GM12874 (cell line): Measurements from ENCODE around the gene ACSS3.

Experiments used
- TF ChIP-seq, protein P1 (sequence below): IDR thresholded peaks from 2 replicates; pipeline ENCODE4 v1.5.1; 2011; ENCODE audit warnings: low read depth, mild to moderate bottlenecking, control low read depth, low read length, moderate library complexity; ENCODE audit not compliant: insufficient read depth

Gene ACSS3

DNA sequence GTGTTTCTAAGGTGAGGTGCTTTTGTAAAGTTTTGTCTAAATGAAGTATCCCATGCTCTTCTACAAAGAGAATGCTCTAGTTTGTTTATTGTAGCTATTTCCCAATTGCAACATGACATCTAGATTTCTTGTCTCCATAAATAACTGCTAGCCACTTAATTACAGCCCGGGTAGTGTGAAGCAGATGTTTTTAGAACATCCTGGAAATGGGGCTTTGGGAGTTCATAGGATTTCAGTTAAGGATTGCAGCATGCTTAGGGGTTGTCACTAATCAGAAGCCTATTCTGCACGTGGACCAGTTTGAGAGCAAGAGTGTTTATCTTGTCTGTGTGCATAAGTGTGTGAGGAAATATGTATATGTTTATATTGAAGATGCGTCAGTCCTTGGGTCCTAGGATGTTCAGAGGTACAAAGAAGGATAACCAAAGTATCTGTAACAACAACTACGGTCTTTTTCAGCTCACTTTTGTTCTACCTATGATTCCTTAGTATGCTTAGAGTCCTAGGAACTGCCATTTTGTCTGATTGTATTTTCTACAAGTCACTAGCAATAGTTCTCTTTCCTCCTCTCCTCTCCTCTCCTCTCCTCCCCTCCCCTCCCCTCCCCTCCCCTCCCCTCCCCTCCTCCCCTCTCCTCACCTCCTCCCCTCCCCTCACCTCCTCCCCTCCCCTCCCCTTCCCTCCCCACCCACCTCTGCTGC lies 135.3 kb downstream of the ACSS3 start:
- TF ChIP-seq, protein P1, sequence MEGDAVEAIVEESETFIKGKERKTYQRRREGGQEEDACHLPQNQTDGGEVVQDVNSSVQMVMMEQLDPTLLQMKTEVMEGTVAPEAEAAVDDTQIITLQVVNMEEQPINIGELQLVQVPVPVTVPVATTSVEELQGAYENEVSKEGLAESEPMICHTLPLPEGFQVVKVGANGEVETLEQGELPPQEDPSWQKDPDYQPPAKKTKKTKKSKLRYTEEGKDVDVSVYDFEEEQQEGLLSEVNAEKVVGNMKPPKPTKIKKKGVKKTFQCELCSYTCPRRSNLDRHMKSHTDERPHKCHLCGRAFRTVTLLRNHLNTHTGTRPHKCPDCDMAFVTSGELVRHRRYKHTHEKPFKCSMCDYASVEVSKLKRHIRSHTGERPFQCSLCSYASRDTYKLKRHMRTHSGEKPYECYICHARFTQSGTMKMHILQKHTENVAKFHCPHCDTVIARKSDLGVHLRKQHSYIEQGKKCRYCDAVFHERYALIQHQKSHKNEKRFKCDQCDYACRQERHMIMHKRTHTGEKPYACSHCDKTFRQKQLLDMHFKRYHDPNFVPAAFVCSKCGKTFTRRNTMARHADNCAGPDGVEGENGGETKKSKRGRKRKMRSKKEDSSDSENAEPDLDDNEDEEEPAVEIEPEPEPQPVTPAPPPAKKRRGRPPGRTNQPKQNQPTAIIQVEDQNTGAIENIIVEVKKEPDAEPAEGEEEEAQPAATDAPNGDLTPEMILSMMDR, result no peak

DNA sequence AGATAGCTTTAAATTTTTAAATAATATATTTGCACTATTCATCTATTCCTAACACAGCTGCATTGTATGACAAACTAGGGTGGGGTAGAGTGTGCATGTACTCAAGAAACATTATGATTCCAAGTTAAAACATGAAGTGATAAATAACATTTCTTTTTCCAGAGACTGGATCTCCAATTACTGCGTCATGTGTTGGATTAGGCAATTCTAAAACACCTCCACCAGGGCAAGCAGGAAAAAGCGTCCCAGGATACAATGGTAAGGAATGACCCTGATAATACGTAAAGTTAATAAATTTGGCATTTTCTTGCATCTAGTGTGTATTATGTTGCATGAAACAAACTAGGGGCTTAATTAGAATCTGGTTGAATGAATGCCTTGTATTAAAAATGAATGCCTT lies 138.9 kb downstream of the ACSS3 start:
- TF ChIP-seq, protein P1, result no peak

DNA sequence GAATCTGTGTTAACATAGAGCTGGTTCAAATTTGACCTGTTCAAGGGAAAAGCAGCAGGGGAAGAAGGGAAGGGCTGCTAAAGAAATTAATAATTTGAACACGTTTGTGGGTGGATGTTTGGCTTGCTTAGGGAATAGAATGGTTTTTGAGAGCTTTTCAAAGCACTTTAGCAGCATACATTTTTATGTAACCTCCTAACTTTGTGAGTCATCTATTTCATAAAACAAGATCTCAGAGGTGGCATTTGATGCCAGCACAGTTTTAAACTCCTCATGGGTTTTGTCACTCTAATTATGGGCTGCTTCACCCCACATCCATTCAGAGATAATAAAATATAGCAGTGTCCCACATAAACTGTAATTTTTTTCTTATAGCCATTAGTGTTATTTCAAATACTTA lies 143.8 kb downstream of the ACSS3 start:
- TF ChIP-seq, protein P1, result no peak

DNA sequence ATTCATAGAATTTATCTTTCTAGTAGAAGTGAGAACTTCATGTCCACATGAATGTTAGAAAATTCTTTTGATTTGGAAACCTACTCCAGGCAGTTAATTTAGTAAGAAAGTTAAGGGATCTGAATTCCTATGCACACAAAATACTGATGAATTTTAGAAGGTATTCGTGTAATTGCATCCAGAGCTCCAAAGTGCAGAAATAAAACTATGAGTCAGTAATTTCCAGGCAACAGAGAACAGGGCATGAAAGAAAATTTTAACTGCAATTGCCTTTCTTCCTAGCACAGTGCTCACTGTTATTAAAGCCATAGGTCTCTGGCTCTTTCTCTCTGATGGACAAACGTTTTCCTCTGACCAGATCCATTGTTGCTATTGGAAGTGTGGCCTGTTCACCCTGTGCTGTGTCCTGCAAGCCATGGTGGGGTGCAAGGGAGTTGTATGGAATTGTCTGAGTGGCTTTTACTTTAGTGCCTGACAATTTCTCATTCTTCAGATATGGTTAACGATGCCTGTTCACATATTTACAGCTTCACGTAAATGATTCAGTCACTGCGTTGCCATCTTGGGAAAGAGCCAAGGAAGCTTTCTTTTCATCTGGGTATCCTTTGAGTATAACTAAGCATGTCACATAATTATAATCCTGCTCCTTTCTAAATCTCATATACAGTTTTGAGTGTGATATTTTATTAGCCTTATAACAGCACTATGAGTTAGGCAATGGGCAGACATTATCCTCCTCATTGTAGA lies 145.1 kb downstream of the ACSS3 start:
- TF ChIP-seq, protein P1, result no peak

DNA sequence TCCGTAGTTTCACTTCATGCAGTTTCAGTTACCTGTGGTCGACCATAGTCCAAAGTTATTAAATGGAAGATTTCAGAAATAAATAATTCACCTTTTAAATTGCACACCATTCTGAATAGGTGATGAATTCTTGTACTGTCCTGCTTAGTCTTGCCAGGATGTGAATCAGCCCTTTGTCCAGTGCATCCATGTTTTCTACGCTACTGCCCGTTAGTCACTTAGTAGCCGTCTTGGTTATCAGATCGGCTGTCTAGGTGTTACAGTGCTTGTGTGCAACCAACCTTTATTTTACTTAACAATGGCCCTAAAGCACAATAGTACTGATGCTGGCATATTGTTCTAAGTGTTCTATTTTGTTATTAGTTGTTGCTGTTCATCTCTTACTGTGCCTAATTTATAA lies 146.7 kb downstream of the ACSS3 start:
- TF ChIP-seq, protein P1, result no peak

DNA sequence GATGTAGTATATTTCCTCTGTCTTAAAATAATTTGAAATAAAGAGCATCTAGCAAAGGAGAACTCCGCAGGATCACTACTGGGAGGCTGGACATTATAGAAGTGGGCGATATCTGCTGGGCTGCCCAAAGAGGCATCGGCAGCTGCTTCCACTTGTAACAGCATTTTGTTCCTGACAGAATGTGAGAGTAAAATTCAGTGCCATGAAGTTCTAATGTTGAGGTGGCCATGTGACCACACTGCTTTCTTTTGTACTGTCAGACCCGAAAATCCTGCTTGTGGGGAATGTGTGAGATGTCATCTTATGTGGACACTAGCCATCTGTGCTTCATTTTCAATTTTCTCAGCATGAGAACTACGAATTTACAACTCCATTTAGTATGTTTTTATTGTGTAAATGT lies 151.9 kb downstream of the ACSS3 start:
- TF ChIP-seq, protein P1, result no peak

DNA sequence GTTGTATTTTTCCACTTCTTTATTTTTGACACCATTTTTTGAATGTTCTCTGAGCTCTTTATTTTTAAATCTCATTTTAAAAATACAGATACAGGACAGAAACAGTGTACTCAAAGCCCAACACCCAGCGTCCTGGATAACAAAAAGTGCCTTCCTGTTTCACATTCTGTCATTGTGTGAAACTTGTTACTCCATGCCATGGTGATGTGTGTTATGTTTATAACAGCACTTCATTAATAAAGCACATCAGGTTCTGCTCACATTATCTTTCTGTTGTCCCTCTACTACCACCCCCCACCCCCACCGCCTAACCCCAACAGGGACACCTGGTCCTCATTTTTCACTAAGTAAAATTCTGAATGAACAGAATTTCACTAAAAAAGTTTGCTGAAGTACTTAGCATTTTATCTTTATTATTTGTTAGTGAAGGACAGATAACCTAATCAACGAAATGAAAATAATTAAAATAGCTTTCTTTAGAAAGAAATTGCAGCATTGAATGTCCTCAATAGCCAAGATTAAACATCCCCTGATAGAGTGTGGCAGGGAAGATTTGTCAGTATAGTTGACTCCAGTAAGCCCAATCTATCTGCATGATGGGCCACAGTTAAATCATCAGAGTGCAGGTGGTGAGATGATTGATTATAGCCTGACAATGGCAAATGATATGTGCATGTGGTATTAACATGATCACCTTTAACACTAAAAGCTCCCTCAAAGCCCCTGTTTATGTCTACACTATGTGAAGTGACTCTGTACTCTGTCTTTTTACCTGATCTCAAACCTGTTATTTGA lies 153.9 kb downstream of the ACSS3 start:
- TF ChIP-seq, protein P1, result no peak
